Trophoblast cell (in vitro differentiated cells and primary cell): ENCODE results near the gene CUL3.
A peak's percentile ranks its signal among the peaks of the same experiment; 100 is the strongest.

Experiments used
- DNase-seq, 2 donors: peaks; one replicate each; pipeline ENCODE4 v3.0.0-alpha.2; 2016
- H2AFZ ChIP-seq: 2 replicates; pipeline ENCODE4 v1.6.1; 2013; ENCODE audit warnings: low read length, moderate library complexity, mild to moderate bottlenecking; ENCODE audit not compliant: insufficient read depth, poor library complexity
- H2AK5ac ChIP-seq: 2 replicates; pipeline ENCODE4 v1.6.1; 2013; ENCODE audit warnings: mild to moderate bottlenecking, low read length
- H2BK120ac ChIP-seq: 2 replicates; pipeline ENCODE4 v1.6.1; 2013; ENCODE audit warnings: low read length, mild to moderate bottlenecking, moderate library complexity; ENCODE audit not compliant: insufficient read depth, poor library complexity
- H2BK12ac ChIP-seq: 2 replicates; pipeline ENCODE4 v1.6.1; 2013; ENCODE audit warnings: mild to moderate bottlenecking, low read length, moderate library complexity
- H2BK5ac ChIP-seq: 2 replicates; pipeline ENCODE4 v1.6.1; 2013; ENCODE audit warnings: low read length, low read depth, moderate library complexity, mild to moderate bottlenecking; ENCODE audit not compliant: poor library complexity
- H3K14ac ChIP-seq: 2 replicates; pipeline ENCODE4 v1.6.1; 2013; ENCODE audit warnings: mild to moderate bottlenecking, low read length
- H3K18ac ChIP-seq: 2 replicates; pipeline ENCODE4 v1.6.1; 2013; ENCODE audit warnings: mild to moderate bottlenecking, low read length
- H3K23ac ChIP-seq: 2 replicates; pipeline ENCODE4 v1.6.1; 2013; ENCODE audit warnings: low read length
- H3K27ac ChIP-seq: 2 replicates; pipeline ENCODE4 v1.5.1; 2013; ENCODE audit warnings: low read depth, mild to moderate bottlenecking, inconsistent platforms, low read length, moderate library complexity
- H3K27me3 ChIP-seq: 2 replicates; pipeline ENCODE4 v1.6.1; 2013; ENCODE audit warnings: inconsistent platforms, mild to moderate bottlenecking, low read length, moderate library complexity; ENCODE audit not compliant: insufficient read depth
- H3K36me3 ChIP-seq, 2 experiments: 1 replicate in 1 of 2; 2 replicates in 1 of 2; pipeline ENCODE4 v1.6.1; 2013; ENCODE audit warnings: low read length in 2 of 2, mild to moderate bottlenecking in 2 of 2, moderate library complexity in 1 of 2; ENCODE audit not compliant: insufficient read depth in 2 of 2, control insufficient read depth in 1 of 2
- H3K4ac ChIP-seq: 2 replicates; pipeline ENCODE4 v1.6.1; 2013; ENCODE audit warnings: low read depth, mild to moderate bottlenecking, low read length, moderate library complexity
- H3K4me1 ChIP-seq, 2 experiments: 1 replicate in 1 of 2; 2 replicates in 1 of 2; pipeline ENCODE4 v1.6.1; 2013; ENCODE audit warnings: low read length in 2 of 2, mild to moderate bottlenecking in 2 of 2, moderate library complexity in 1 of 2; ENCODE audit not compliant: insufficient read depth in 2 of 2, control insufficient read depth in 1 of 2
- H3K4me2 ChIP-seq: 2 replicates; pipeline ENCODE4 v1.6.1; 2013; ENCODE audit warnings: inconsistent platforms, mild to moderate bottlenecking, low read length, moderate library complexity
- H3K4me3 ChIP-seq: 2 replicates; pipeline ENCODE4 v1.5.1; 2013; ENCODE audit warnings: mild to moderate bottlenecking, low read depth, low read length, inconsistent platforms
- H3K79me1 ChIP-seq: one replicate; pipeline ENCODE4 v1.6.1; 2013; ENCODE audit warnings: low read length
- H3K79me2 ChIP-seq: 2 replicates; pipeline ENCODE4 v1.6.1; 2013; ENCODE audit warnings: low read length, mild to moderate bottlenecking; ENCODE audit not compliant: control insufficient read depth, insufficient read depth, poor library complexity
- H3K9ac ChIP-seq: 2 replicates; pipeline ENCODE4 v1.6.1; 2013; ENCODE audit warnings: mild to moderate bottlenecking, low read length
- H3K9me3 ChIP-seq: 2 replicates; pipeline ENCODE4 v1.6.1; 2013; ENCODE audit warnings: low read depth, mild to moderate bottlenecking, control low read depth, inconsistent platforms, low read length; ENCODE audit not compliant: insufficient read depth
- H4K12ac ChIP-seq: 2 replicates; pipeline ENCODE4 v1.6.1; 2013; ENCODE audit warnings: low read depth, mild to moderate bottlenecking, low read length, moderate library complexity
- H4K8ac ChIP-seq: 2 replicates; pipeline ENCODE4 v1.6.1; 2013; ENCODE audit warnings: low read depth, mild to moderate bottlenecking, low read length, moderate library complexity
- H4K91ac ChIP-seq: one replicate; pipeline ENCODE4 v1.6.1; 2013; ENCODE audit warnings: low read depth, mild to moderate bottlenecking, low read length, moderate library complexity
- WGBS: extraction: QIAGEN DNeasy Blood & Tissue Kit; methylation state at CpG from one replicate; pipeline ENCODE4 v1.1.7; 2013; ENCODE audit warnings: missing lambda C conversion rate; ENCODE audit not compliant: insufficient read length, insufficient coverage; ENCODE audit errors: extremely low coverage; 5-methylcytosine and 5-hydroxymethylcytosine counted together

The CUL3 gene

GRCh38 chr2:224469374-224469964 lies 115.7 kb downstream of the CUL3 start:
- WGBS = no CpG with 5 or more reads among the region's 9 CpGs

DNA sequence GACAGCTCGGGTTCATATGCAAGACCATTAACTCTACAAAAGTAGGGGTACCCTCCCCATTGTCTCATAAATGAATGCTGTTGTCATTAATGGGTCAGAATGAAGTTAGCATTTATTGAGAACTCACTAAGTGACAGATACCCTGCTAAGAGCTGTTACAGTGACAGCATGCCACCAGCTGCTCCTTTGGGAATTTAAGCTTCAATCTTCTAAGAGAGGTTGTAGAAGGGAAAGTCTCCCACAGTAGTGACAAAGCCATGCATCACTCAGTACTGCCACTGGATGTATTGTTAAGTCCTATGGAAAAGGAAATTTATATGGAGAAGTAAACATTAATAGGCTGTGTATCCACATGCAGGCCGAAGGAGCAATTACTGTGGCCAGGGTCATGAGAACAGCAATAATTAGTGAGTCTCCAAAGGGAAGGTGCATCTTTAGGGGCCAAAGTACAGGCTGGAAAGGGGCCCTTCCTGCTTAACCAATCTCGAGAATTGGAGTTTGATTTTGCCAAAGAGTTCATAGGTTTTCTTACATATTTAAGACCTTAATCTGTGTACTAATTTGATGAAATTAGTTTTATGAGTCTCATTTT lies 118.8 kb downstream of the CUL3 start:
- Histone ChIP-seq H3K9ac (no peak overlapping the region), H3K4me1 (no peaks in the 10 kb centered on the region), H3K9me3 (no peaks in the 10 kb centered on the region), H3K36me3 (no peaks in the 10 kb centered on the region), H4K8ac (no peak overlapping the region), H3K14ac (no peak overlapping the region), H3K27ac (no peak overlapping the region), H2BK5ac (no peak overlapping the region), H3K79me1 (no peaks in the 10 kb centered on the region), H3K79me2 (no peaks in the 10 kb centered on the region), H3K18ac (no peak overlapping the region), H2BK120ac (no peak overlapping the region), H4K91ac (no peak overlapping the region), H2BK12ac (no peak overlapping the region), H4K12ac (no peak overlapping the region), H3K4me3 (no peak overlapping the region), H3K4me2 (no peak overlapping the region), H3K27me3 (no peaks in the 10 kb centered on the region), H2AFZ (no peak overlapping the region), H2AK5ac (no peak overlapping the region), H3K23ac (no peak overlapping the region), H3K4ac (no peak overlapping the region)
- no peak for DNase-seq
- no CpG with 5 or more reads among the region's 3 CpGs for WGBS

More at GRCh38 chr2:224469374-224469964, 115.7 kb downstream of the CUL3 start:
- no peaks in the 10 kb centered on the region for H3K79me1 ChIP-seq
- H3K18ac ChIP-seq = no peak overlapping the region
- no peak overlapping the region for H3K4me2 ChIP-seq
- H3K14ac ChIP-seq = no peak overlapping the region
- no peaks in the 10 kb centered on the region for H3K36me3 ChIP-seq
- no peaks in the 10 kb centered on the region for H3K9me3 ChIP-seq
- no peak overlapping the region for H3K23ac ChIP-seq
- H4K12ac ChIP-seq = no peak overlapping the region
- H2BK120ac ChIP-seq = no peak overlapping the region
- H4K91ac ChIP-seq = no peak overlapping the region
- H3K79me2 ChIP-seq = no peaks in the 10 kb centered on the region
- no peak overlapping the region for H3K4me3 ChIP-seq
- no peak overlapping the region for H2AK5ac ChIP-seq
- no peak overlapping the region for H3K4ac ChIP-seq
- H3K9ac ChIP-seq = no peak overlapping the region
- no peak overlapping the region for H3K27ac ChIP-seq
- H2BK12ac ChIP-seq = no peak overlapping the region
- H3K27me3 ChIP-seq = no peaks in the 10 kb centered on the region
- no peak overlapping the region for H2BK5ac ChIP-seq
- no peaks in the 10 kb centered on the region for H3K4me1 ChIP-seq
- peak in 1 of 2 donors; percentile 23 for DNase-seq
- no peak overlapping the region for H4K8ac ChIP-seq
- no peak overlapping the region for H2AFZ ChIP-seq

GRCh38 chr2:224461391-224461790 lies 123.8 kb downstream of the CUL3 start:
- Histone ChIP-seq H2BK5ac (no peak overlapping the region), H3K4me1 (no peaks in the 10 kb centered on the region), H4K8ac (no peak overlapping the region), H3K4ac (no peak overlapping the region), H3K79me2 (no peaks in the 10 kb centered on the region), H3K18ac (no peak overlapping the region), H3K27me3 (no peaks in the 10 kb centered on the region), H3K9ac (no peak overlapping the region), H4K12ac (no peak overlapping the region), H3K27ac (no peak overlapping the region), H3K4me3 (no peak overlapping the region), H3K36me3 (no peaks in the 10 kb centered on the region), H3K79me1 (no peaks in the 10 kb centered on the region), H2BK120ac (no peak overlapping the region), H3K9me3 (peaks cover 3% of the 10 kb centered on the region), H3K4me2 (no peak overlapping the region), H3K23ac (no peak overlapping the region), H4K91ac (no peak overlapping the region), H2AK5ac (no peak overlapping the region), H2AFZ (no peak overlapping the region), H2BK12ac (no peak overlapping the region), H3K14ac (no peak overlapping the region)
- no CpG with 5 or more reads among the region's 1 CpG for WGBS
- no peak for DNase-seq

DNA sequence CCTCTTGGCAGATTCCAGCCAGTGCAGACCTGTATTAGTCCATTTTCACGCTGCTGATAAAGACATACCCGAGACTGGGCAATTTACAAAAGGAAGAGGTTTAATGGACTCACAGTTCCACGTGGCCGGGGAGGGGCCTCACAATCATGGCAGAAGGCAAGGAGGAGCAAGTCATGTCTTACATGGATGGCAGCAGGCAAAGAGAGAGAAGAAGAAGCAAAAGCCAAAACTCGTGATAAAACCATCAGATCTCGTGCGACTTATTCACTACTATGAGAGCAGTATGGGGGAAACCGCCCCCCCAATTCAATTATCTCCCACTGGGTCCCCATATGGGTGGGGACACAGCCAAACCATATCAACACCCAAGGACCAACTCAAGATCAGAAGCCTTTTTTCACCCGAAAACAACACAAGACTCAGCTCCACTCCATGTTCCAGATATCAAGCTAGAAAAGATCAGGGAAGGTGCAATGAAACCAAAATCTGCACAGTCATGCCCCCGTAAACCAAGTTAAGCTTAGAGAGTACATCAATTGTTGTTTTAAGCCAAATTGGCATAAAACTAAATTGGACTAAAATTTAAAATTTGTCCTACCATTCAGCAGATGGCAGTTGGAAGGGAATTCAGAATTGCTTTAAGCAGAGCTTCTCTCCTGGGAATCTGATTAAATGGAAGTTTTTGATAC lies 127.6 kb downstream of the CUL3 start:
- H3K4me3 ChIP-seq = no peak overlapping the region
- WGBS = no CpG with 5 or more reads among the region's 10 CpGs
- H3K9me3 ChIP-seq = peaks cover 3% of the 10 kb centered on the region
- no peaks in the 10 kb centered on the region for H3K4me1 ChIP-seq
- no peak for DNase-seq
- H3K23ac ChIP-seq = no peak overlapping the region
- H2BK5ac ChIP-seq = no peak overlapping the region
- no peak overlapping the region for H2BK12ac ChIP-seq
- no peaks in the 10 kb centered on the region for H3K27me3 ChIP-seq
- H3K4me2 ChIP-seq = no peak overlapping the region
- no peak overlapping the region for H3K14ac ChIP-seq
- H3K18ac ChIP-seq = no peak overlapping the region
- H2AFZ ChIP-seq = no peak overlapping the region
- no peak overlapping the region for H2BK120ac ChIP-seq
- no peak overlapping the region for H3K9ac ChIP-seq
- H4K12ac ChIP-seq = no peak overlapping the region
- H4K91ac ChIP-seq = no peak overlapping the region
- no peaks in the 10 kb centered on the region for H3K79me2 ChIP-seq
- H2AK5ac ChIP-seq = no peak overlapping the region
- no peak overlapping the region for H3K27ac ChIP-seq
- no peaks in the 10 kb centered on the region for H3K79me1 ChIP-seq
- no peak overlapping the region for H4K8ac ChIP-seq
- no peak overlapping the region for H3K4ac ChIP-seq
- H3K36me3 ChIP-seq = no peaks in the 10 kb centered on the region
